GM21737 (cell line): ENCODE results near the gene CAMSAP3.
"Not testable (repeated sequence)": the region's sequence is repeated elsewhere in the genome, so short reads cannot be mapped to it uniquely, and the experiment has no call there.

Experiments
- ATAC-seq: cut with Tn5 transposase; IDR thresholded peaks from one replicate; pipeline ENCODE4 v1.9.1; 2021; ENCODE audit warnings: mild to moderate bottlenecking, moderate library complexity; ENCODE audit not compliant: unreplicated experiment

CAMSAP3 gene

DNA sequence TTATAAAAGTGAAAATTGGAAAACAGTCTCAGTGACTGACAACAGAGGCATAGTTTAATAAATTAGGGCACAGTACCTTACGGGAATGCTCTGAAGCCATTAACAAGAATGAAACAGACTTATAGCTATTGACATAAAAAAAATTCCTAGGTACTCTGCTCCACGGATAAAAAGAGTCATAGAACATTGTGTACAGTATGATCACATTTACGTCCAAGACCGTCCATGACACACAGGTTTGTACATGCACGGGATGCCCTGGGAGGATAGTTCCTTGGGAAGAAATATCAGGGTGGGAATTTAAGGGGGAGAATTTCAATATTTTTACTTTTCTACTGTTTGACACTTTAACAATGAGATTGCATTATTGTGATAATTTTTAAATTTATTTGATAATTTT lies 24.9 kb upstream of the CAMSAP3 start:
- ATAC-seq, result no peak

DNA sequence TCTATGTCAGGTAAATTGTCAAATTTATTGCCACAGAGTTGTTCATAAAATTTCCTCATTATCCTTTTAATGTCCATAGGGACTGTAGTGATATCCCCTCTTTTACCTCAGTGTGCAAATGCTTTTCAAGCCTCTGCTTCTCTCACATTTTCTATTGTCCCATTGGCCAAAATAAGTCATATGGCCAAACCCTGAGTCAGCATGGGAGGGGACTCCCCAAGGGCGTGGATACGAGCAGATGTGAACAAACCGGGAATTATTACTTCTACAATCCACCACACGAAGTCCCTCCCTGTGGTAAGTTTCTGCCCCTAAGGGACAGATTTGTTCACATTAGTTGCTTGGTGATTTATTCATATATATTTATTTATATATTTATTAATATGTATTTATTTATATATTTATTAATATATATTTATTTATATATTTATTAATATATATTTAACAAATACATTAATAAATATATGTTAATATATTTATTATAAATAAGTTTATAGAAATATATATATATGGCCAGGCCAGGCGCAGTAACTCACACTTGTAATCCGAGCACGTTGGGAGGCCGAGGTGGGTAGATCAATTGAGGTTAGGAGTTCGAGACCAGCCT lies 20.1 kb upstream of the CAMSAP3 start:
- ATAC-seq, result no peak

DNA sequence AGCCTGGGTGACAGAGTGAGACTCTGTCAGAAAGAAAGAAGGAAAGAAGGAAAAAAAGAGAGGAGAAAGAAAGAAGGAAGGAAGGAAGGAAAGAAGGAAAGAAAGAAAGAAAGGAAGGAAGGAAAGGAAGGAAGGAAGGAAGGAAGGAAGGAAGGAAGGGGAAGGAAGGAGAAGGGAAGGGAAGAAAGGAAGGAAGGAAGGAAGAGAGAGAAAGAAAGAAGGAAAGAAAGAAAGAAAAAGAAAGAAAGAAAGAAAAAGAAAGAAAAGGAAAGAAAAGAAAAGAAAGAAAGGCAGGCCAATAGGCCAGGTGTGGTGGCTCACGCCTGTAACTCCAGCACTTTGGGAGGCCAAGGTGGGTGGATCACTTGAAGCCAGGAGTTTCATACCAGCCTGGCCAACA lies 18.2 kb upstream of the CAMSAP3 start:
- not testable (repeated sequence) for ATAC-seq

DNA sequence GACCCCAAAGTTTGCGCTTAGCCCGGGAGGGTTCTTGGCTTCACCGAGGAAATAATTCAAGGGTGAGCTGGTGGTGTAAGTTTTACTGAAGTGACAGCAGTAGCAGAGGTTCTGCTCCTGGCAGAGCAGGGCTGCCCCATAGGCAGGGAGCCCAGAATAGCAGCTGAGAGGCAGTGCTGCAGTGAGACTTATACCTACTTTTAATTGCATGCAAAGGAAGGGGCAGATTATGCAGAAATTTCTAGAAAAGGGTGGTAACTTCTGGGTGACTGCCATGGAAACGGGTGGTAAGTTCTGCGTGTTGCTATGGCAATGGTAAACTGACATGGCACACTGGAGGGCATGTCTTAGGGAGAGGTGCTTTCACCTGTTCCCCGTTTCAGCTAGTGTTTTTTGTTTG lies 17.5 kb upstream of the CAMSAP3 start:
- no peak for ATAC-seq

DNA sequence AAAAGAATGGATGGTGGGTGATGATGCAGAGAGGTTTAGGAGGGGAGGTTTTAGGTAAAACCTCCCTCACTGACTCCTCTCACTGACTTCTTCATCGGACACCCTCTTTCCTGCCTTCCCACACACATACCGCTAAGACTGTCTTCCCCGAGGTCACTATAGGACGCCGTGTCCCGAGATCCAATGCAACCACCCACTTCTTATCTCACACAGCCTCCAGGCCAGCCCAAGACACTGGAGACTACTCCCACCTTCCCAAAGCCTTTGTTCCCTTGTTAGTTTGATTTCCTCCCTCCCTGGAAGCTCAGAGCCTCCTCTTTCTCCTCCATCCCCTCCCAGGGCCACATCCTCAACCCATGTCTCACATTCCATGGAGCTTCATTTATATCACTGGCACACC lies 16.5 kb upstream of the CAMSAP3 start:
- no peak for ATAC-seq

DNA sequence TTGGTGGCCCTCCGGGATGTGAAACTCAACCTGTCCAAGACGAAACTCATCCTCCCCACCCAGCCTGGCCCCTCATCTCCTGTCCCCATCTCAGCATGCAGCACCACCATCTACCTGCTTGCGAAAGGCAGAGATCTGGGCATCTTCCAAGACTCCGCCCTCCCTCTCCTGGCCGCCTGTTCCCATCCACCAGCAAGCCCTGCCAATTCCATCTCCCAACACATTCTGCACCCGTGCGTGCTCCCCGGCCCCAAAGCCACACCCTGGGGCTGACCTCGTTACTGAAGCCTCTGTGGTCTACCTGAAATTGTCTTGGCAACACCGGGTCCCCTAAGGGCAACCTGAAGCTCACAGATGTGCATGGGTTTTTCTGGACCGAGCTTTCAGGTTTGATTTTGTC lies 13.2 kb upstream of the CAMSAP3 start:
- ATAC-seq, result no peak

DNA sequence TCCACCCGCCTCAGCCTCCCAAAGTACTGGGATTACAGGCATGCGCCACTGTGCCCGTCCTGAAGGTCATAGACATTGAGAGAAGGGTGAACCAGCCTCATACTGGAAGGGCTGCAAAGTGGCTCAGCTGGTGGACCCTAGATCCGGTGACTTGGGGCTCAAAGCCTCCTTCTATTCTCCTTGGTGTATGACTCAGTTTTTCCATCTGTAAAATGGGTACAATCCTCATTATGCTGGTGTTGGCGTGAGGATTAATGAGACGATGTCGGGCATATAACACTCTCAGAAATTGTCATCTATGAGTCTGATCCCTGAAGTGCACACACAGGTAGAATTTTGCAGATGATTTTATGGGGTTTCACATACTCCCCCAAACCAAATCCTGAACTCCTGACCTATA lies 5.8 kb upstream of the CAMSAP3 start:
- ATAC-seq, result no peak

DNA sequence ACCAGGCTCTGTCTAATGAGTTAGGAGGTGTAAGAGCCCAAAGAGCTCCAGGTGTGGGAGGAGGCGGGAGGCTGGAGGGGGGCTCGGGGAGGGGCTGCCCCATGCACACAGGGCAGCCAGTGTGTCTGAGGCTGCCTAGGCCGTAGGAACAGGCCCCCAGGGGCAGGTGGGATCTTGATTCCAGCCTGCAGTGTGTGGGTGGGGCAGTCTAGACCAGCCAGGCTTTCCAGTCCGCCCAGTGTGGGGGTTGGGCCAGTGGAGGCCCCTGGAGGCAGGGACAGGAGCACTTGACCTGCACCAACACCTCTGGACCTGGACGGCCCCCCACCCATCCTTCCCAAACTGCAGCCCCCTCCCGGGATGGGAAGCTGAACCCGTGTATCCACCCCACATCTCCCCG lies 5.4 kb upstream of the CAMSAP3 start:
- ATAC-seq, result no peak

DNA sequence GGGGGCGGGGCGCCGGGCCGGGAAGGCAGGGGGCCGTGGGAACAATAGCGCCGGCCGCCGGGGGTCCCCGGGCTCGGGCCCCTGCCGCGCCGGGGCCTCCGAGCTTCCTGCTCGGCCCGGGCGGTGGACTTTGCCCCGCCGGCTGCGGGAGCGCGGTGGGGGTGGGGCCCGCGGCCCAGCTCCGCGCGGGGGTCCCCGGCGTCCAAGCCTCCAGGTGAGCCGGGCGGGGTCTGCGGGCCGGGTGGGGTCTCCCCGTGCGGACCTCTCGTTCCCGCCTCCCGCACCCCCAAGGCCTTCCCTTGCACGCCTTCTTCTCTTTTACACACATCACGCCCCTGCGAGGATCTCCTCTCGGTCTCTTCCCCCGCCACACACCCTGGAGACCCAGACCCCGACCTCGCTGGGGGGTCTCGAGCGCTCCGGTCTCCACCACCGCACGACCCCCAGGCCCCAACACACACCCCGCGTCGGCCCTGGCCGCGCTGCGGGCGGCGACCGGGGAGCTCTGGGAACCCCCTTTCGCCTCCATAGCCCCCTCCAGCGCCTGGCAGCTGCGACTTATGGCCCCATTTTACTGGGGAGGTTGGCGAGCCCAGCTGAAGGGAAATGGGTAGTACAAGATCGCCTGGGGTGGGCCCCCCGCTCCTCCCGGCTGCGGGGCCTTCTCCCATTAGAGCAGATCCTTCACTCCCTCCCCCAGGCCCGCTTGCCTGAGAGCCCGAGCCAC lies 711 bp downstream of the CAMSAP3 start:
- no peak for ATAC-seq

DNA sequence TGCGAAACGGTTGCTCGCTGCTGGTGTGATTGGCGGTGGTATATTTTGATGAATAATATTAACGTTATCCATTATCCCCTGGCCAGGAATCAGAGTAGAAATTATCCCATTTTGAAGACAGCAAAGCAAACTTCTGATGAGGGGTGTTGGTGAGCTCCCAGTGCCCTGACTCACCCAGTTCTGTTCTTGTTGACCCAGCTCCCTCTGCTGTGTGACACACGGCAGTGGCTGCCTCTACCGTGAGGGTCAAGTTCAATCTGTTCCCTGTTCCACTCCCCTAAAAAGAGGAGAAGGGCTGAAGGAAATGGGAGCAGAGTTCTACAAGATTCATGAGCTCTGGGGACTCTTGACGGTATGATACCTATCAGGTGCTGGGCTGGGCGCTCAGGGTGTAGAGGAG lies 2.0 kb downstream of the CAMSAP3 start:
- no peak for ATAC-seq

DNA sequence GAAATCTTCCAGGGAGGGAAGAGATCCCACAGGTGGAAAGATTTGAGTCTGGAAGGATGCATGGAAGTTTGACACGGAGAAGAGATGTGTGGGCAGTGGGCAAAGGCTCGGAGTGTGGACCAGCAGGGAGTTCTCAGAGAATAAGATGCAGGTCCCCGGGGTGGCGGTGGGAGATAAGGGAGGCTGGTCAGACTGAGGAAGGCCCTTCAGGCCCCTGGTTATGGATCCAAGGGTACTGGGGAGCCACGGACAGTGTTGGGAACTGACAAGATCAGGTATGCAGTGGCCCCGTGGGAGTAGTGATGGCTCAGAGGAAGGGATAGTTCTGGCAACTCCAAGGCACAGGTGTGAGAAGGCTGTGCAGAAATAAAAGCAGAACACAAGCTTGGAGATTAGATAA lies 2.5 kb downstream of the CAMSAP3 start:
- ATAC-seq, result no peak

DNA sequence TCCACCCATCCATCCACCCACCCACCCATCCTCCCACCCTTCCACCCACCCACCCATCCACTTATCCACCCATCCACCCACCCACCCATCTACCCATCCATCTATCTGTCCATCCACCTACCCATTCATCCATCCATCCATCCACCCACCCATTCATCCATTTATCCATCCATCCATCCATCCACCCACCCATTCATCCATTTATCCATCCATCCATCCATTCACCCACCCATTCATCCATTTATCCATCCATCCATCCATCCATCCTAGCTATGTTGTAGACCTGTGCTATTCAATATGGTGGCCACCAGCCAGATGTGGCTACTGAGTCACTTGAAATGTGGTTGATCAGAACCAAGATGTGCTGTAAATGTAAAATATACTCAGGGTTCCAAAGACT lies 5.1 kb downstream of the CAMSAP3 start:
- ATAC-seq, result no peak

DNA sequence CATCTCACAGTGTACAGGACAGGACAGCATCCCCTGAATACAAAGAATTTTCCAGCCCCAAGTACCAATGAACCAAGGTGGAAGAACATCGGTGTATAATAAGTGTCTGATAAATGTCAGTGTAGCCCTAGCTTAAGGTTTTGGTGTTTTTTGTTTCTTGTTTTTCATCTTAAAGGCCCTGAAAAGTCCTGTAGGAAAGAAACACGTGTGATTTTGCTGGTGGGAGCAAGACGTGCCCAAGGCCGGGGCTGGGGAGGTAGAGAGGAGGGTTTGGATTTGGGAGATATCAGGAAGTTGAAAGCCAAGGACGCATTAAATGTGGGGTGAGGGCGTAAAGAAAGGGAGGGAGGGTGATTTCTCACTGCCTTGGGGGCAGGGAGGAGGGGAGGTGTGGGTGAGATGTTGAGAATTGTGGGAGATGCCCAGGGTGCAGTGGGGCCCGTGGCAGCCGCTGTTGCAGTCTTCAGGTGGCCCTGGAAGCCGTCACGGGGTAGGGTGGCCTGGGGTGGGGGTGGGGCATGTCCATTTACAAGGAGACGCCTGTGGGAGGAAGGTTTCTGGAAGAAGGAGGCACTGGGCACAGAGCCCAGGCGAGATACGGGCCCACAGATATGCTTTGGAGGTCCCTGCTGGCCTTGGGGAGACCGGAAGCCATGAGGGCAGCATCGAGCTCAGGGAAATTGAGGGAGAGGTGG lies 6.7 kb downstream of the CAMSAP3 start:
- no peak for ATAC-seq

DNA sequence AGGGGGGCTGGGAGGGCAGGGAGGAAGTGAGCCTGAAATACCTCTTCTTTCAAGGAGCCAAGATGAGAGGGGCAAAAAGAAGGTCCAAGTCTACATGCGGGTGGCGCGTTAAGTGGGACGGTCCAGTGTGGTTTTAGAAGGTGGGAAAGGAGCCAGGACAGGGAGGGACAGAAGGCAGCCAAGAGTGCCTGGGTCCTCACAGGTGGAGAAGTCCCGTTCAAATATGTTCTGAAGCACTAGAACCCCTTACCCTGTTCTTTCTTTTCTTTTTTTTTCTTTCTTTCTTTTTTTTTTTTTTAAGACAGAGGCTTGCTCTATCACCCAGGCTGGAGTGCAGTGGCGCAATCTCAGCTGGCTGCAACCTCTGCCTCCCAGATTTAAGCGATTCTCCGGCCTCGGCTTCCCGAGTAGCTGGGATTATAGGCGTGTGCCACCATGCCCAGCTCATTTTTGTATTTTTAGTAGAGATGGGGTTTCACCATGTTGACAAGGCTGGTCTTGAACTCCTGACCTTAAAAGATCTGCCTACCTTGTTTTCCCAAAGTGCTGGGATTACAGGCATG lies 7.4 kb downstream of the CAMSAP3 start:
- ATAC-seq, result no peak

DNA sequence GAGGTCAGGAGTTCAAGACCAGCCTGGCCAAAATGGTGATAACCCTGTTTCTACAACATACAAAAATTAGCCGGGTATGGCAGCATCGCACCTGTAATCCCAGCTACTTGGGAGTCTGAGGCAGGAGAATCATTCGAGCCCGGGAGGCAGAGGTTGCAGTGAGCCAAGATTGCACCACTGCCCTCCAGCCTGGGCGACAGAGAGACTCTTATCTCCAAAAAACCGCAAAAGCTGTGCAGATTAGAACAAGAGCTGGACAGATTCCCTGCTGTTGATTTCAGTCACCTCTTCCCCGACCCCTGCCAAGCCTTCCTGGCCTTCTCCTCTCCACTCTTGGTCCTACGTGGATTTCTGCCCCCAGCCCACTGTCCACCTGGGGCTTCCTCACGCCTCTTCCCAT lies 8.3 kb downstream of the CAMSAP3 start:
- no peak for ATAC-seq

DNA sequence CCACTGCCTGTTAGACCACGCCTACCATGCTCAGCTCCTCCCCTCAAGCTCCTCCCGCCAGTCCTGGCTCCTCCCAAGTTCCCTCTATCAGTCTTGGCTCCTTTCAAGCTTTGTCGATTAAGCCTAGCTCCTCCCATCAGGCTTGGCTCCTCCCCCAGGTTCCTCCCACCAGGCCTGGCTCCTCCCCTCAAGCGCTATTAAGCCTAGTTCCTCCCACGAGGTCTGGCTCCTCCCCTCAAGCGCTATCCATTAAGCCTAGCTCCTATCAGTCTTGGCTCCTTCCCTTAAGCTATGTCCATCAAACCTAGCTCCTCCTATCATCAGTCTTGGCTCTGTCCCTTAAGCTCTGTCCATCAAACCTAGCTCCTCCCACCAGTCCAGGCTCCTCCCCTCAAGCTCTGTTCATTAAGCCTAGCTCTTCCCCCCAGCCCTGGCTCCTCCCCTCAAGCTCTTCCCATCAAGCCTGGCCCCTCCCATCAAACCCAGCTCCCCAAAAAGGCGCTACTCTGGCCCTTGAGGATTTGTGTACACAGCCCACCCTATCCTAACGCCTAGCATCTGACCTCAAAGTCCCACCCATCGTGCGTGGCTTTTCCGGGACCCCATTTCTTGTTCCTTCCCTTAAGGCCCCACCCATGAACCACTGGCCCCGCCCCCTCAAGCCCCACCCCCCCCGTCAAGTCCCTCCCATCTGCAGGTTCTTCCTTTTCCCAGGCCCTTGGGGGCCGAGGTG lies 10.0 kb downstream of the CAMSAP3 start:
- no peak for ATAC-seq

DNA sequence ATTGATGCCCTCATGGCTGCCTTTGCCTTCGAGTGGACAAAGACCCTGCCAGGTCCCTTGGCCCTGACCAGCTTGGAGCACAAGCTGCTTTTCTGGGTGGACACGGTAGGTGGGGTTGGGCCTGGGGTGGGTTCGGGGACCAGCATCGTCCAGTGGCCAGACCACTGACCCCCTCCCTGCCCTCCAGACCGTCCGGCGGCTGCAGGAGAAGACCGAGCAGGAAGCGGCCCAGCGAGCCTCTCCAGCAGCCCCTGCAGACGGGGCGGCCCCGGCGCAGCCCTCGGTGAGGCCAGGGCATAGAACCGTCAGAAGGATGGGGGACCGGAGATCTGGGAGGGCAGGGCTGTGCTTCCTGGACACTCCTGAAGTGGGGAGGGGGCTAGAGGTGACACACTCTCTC lies 10.6 kb downstream of the CAMSAP3 start:
- ATAC-seq, result no peak

DNA sequence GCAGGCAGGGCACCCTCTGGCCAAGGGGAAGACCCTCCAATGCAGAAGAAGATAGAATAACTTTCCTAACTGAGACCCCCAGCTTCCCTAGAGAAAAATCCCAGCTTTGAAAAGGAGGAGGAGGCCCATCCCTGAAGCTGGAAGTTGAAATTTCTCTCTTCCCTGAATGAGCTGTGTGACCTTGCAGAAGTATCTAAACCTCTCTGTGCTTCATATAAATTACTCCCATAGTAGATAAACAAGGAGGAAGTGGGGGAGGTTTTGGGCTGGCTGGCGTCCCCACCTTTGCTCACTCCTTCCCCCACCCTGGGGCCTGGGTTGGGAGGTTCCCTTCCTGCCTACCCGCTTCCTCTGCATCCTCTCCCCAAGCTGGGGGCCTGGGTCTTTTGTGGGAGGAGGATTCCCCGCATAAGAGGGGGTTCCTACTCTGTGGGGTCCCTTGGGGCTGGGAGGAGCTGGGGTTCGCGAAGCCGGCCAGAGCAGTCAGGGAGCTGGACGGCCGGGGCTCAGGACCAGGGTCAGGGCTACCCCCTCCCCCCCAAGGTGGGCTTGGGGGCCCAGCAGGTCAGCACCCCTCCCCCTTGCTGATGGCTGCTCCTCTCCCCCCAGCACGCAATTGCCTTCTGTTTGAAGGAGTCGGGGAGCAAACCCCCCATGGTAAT lies 11.7 kb downstream of the CAMSAP3 start:
- no peak for ATAC-seq

DNA sequence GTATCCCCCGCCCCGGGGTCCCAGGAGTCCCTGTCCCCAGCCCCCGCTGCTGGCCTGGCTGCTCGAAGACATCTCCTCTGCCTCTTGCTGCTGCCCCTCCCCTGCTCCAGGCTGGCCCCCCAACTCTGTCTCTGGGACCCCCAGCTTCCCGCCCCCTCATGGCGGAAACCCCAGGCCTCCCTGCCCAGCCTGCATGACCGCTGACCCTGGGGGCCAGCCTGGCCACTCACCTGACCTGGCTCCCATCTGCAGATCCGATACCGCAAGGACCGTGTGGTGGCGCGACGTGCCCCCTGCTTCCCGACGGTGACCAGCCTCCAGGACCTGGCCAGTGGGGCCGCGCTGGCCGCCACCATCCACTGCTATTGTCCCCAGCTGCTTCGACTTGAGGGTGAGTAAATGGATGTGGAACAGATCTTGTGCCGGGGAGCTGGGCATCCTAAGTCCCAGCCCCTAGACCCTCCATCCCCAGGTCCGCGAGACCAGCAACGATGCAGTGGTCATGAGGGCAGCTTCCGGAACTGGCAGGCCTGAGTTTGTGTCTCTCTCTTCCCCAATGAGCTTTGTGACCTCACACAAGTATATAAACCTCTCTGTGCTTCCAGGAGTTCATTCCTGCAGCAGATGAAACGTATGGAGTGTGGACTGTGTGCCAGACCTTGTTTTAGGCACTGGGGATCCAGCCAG lies 12.4 kb downstream of the CAMSAP3 start:
- no peak for ATAC-seq

DNA sequence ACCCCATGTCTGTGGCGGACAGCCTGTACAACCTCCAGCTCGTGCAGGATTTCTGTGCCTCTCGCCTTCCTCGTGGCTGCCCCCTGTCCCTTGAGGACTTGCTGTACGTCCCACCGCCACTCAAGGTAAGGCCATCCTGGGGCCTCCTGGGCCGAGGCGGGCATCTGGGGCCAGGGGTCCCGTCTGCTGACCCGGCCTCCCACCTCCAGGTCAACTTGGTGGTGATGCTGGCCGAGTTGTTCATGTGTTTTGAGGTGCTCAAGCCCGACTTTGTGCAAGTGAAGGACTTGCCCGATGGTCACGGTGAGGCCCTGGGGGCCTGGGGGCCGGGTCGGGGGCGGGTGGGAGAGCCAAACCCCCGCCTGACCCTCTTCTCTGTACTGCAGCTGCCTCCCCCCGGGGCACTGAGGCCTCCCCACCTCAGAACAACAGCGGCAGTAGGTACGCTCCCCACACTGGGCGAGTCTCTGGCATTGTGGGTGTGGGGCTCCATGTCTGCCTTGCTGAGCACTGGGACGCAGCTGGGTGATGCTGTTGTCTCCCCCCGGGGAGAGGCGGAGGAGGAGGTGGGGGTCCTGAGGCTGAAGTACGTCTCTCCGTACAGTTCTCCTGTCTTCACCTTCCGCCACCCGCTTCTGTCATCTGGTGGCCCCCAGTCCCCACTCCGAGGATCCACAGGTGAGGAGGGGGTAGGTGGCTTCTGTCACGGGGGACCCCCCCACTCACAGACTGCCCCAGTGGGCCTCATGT lies 15.0 kb downstream of the CAMSAP3 start:
- no peak for ATAC-seq
